ENCODE results near the gene RAB5IF.
"Not testable (repeated sequence)": the region's sequence is repeated elsewhere in the genome, so short reads cannot be mapped to it uniquely, and the experiment has no call there.

RAB5IF gene

DNA sequence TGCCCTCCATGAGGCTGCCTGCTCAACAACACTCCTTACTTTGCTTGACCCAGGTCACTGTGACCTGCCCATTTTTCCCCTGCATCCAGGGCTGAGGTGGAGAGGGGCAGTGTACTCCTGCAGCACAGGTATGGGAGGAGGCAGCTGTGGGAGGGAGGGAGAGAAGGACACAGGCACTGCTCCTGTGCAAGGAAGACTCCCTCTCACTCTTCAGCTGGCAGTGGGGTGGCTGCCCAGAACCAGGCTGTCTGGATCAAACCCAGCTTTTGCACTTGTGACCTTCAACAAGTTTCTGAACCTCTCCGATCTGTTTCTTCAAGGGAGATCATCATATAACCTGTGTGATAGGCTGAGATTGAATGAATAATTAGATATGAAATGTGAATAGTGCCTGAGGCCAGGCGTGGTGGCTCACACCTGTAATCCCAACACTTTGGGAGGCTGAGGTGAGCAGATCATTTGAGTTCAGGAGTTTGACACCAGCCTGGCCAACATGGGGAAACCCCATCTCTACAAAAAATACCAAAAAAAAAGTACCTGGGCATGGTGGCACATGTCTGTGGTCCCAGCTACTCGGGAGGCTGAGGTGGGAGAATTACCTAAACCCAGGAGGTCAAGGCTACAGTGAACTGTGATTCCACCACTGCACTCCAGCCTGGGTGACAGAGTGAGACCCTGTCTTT, 18.1 kb upstream of the RAB5IF start:
- DNase-seq, result no peak

DNA sequence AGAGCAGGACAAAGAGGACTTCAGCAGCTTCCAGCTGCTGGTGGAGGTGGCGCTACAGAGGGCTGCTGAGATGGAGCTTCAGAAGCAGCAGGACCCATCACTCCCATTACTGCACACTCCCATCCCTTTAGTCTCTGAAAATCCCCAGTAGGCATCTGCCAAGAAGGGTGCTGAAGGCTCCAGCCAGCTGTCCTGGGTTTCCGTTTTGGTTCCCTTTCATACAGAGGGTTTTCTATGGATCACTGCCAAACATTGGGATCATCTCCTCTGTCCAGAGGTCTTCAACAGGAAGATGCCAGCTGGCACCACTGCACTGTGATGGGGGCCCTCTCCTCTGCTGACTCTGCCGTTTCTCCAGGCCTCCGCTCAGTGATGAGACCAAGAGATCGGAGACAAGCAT, 14.3 kb upstream of the RAB5IF start:
- DNase-seq, result no peak

DNA sequence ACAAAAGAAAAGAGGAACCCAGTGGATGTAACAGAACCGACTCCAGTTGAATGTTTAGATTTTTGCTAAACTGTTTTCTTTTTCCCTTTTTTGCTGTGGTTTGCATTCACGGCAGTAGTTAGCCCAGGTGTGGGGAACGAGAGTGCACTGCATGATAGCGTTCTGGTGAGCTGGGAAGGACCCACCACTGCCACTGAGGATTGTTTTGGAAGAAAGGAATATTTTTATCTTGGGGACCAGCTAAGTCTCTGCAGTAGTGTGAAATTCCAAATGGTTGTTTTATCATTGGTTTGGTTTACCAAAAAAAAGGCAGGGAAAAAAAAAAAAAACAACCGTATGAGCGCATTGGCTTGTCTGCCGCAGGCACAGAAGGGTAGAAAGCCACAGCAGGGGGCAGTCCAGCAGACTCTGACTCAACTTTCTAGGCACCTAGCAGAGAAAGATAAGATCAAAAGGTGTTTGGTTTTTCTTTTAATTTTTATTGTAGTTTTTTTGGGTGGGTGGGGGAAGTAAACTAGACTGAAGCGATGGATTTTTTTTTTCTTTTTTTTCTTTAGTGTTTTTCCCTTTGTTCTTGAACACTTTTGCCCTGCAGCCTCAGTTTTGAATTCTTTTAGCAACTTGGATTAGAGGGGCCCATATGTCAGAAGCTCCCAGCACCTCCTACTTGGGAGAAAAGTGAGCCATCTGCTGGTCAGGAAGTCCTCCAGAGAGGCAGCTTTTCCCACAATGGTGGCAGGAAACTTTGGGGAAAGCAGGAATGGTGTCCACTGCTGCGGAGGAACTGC, 13.5 kb upstream of the RAB5IF start:
- DNase-seq, result no peak

DNA sequence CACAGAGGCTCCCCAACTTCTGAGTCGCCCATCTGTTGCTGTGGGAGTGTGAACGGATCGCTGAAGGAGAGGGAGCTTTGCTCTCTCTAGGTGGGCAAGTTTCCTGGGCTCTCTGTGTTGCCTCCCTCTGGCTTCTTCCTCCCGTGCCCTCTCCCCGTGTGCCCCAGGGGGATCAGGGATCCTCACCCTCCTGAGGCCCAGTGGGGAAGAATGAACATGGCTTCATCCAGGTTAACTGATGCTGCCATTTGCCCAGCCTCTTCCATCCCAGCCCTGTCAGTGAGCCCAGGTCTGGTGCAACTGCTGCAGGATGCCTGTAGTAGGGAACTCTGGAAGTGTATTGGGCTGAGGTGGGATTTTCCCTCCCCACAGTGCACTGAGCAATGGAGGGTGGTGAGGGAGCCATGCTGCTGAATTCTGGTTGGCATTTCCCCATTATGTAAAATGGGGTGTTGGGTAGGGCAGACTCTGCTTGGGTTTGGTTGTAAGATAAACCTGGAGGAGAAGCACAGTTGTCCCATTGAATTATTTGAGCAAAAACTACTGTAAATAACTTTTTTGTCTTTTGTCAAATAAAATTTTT, 12.1 kb upstream of the RAB5IF start:
- DNase-seq, result no peak

DNA sequence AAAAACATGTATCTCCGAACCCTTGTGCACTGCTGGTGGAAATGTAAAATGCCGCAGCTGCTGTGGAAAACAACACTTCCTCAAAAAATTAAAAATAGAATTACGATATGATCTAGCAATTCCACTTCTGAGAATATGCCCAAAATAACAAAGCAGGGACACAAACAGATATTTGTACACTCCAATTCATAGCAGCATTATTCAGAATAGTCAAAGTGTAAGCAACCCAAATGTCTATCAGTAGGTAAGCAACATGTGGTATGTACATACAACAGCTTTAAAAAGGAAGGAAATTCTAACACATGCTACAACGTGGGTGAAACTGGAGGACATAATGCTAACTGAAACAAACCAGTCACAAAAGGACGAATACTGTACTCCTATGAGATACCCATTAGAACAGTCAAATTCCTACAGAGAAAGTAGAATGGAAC, 5.7 kb upstream of the RAB5IF start:
- DNase-seq, result no peak

DNA sequence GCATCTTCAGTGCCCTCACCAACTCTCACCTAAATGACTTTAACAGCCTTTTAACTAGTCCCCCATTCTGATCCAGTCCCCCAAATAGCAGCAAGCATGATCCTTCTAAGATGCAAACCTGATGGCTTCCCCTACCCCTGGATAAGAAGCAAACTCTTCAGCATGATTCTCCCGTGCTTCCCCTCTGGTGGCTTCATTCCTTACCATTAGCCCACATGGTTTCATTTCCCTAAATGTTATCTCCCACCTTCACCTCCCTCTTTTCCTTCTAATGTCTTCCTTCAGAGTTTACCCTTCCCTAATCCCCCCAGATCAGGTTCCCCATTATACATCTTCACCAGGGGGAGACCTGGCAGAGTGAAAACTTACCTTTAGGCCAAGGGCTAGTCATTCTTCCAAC, 4.0 kb upstream of the RAB5IF start:
- DNase-seq, result no peak

DNA sequence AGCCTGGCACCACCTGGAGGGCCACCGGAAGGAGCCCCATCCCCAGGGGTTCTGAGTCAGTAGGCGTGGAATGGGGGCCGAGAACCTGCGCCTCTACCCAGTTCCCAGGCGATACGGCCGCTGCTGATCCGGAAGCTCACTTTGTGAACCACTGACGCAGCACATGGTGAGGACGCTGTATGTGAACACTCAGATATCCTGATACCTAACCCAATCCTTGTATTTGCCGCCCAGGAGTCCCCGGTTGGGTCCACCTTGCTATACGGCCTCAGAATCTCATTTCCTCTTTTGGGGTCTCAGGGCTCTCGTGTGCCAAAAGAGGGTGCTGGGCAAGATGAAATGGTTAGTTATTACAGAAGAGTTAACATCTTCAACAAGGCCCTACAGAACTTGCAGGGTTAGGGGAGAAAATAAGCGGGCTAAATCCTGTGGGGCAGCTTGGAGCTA, 604 bp upstream of the RAB5IF start:
- no peak for DNase-seq

DNA sequence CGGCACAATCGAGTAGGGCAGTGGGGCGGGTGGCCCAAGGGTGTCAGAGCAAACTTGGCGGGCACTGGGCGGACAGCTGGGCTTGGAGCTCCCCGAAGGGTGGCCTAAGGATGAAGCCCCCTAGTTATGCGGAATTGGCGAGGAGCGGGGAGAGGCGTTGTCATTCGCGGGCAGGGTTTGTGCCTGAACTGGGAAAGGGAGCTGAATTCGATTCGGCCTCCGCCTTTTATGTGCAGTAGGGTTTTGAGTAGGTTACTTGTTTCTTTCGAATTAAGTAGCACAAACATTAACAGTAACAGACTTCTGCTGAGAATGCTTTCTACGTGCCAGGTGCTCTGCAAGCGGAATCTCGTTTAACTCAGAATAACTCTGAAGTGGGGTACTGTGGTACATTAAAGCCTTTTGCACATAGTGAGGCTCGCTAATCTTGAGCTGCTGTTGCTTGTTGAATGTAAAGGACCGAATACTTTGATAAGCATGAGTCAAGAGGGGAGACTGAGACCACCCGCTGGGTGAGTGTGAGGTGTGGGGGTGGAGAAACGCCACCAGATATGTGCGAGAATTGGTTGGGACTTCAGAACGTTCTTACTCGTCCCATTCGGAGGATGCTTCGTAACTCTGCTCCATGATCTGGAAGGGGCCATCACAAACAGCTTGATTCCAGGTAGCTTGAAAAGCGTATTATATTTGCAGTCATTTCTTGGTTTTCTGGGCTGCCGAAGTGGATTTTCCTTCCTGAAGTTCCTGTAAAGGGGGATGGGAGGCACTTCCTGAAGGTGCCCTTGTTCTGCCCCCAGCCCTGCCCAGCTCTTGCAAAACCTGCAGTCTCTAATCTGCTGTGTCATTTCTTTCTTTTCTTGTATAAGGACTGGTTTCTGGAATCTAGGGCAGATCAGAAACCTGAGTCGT, 833 bp downstream of the RAB5IF start:
- no peak for DNase-seq

DNA sequence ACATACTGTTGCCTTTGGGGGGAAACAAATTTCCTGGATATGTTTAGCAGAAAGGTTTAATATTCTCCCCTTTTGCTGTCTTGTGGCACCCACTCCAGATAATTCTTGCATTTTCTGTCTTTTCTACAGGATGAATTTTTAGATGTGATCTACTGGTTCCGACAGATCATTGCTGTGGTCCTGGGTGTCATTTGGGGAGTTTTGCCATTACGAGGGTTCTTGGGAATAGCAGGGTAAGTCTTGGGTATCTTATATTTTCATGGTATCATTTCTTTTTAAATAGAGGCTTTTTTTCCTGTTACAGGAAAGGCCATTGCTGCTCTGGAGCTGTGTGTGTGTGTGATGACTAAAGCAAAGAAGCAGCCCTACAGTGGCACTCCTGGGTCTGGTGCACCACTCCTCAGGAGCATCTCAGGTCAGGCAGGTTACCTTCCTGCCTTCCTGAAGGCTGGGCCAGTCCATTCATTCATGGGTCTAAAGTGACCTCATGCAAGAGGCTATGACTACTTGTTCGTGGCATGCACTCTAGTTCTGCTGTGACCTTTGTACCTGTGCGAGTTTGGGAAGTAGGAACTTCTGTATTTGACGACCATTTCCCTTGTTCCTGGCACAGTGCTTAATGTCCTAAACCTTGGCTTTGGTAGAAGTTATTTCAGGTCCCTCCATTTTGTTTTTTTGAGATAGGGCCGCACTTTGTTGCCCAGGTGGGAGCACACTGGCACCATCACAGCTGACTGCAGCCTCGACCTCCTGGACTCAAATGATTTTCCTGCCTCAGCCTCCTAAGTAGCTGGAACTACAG, 2.2 kb downstream of the RAB5IF start:
- no peak for DNase-seq

DNA sequence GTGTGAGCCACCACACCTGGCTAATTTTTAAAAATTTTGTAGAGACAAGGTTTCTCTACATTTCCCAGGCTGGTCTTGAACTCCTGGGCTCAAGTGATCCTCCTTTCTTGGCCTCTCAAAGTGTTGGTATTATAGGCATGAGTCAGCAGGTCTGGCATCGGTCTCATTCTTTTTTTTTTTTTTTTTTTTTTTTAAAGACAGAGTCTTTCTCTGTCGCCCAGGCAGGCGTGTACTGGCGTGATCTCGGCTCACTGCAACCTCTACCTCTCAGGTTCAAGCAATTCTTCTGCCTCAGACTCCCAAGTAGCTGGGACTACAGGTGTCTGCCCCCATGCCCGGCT, 2.8 kb downstream of the RAB5IF start:
- not testable (repeated sequence) for DNase-seq

DNA sequence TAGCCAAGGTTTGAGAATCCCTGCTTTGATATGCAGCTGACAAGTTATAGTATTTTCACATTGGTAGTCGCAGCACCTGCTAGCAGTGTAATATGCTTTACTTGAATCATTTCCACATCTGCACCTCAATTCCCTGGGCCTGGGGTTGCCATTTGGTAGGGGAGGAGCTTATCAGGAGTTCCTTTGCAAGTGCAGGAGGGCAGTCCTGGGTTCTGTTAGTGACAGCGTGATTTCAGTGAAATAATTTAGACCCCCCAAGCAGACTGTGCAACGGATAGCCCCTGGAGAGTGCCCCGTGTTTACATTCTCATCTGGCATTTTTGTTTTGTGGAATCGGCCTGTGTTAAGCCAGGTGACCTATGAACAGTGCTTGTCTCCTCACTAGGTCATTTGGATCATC, 6.0 kb downstream of the RAB5IF start:
- DNase-seq, result no peak

DNA sequence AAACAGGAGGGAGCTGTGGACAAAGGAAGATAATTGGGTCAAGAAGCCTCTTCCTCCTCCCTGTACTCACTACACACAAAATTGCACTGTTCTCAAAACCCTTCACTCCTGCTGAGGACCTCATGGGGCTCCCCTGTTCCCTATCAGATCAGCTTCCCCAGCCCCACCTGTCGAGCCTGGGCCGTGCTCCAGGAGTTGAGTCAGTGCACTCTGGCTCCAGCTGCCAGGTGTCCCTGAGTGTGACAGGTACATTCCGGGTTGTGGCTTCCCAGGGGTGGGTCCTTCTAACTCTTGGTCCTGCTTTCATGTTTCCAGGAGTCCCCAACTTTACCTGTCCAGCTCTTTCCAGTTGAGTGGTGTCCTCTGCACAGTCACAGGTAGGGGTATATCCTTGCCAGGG, 8.4 kb downstream of the RAB5IF start:
- peak; percentile 51 for DNase-seq

DNA sequence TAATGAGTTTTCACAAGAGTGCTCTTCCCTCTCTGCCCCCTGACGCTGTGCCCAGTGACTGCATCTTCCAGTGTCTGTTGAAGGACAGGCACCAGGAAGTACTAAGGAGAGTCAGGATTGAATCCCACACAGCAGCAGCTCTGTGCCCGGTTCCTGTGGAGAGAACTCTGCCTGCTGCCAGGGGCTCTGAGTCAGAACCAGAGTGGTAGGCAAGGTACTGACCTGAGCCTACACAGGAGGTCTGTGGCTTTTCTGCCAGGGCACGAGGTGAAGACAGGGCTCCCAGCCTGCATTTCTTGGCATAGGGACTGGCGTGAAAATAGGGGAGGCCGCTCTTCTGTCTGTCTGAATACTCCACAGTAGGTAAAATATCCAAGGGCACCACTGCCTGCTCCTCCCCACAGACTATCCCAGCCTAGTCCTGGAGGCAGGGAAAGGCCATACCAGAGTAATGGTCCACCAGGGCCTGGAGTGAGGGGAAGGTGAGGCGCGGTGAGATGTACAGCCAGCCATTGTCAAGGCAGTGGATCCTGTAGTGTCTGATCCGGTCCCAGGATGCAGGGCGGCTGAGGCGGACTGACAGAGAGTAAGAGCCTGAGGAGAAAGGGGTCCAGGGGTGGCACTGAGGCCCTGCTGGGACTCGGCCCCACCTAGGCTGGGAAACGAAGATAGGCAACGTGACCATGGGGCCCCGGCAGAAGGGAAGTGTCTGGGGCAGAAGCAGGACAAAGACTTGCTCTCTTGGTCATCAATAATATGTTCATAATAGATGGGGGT, 9.4 kb downstream of the RAB5IF start:
- no peak for DNase-seq

DNA sequence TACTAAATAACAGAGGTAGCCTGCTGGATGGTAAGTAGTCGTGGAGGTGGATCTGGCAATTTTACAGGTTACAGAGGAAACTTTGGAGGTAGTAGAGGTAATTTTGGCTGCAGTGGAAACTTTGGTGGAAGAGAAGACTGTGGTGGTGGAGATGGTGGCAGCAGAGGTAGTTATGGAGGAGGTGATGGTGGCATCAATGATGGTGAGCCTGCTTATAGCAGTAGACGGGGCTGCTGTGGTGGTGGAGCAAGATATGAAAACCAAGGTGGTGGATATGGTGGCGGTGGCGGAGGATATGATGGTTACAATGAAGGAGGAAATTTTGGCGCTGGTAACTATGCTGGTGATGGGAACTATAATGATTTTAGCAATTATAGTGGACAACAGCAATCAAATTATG, 15.3 kb downstream of the RAB5IF start:
- no peak for DNase-seq

DNA sequence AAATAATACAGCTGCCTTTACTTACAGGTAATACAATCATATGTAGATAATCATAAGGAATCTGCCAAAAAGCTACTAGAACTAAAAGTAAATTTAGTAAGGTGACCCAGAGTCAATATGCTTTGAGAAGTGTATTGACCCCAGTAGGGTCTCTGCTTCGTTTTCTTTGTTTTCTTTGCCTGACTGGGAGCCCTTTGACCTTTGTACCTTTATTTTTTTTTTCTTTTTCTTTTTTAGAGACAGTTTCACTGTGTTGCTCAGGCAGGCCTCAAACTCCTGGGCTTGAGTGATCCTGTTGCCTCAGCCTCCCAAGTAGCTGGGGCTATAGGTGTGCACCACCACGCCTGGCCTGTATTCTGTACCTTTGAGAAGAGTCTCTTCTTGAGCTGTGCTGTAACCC, 17.9 kb downstream of the RAB5IF start:
- no peak for DNase-seq

DNA sequence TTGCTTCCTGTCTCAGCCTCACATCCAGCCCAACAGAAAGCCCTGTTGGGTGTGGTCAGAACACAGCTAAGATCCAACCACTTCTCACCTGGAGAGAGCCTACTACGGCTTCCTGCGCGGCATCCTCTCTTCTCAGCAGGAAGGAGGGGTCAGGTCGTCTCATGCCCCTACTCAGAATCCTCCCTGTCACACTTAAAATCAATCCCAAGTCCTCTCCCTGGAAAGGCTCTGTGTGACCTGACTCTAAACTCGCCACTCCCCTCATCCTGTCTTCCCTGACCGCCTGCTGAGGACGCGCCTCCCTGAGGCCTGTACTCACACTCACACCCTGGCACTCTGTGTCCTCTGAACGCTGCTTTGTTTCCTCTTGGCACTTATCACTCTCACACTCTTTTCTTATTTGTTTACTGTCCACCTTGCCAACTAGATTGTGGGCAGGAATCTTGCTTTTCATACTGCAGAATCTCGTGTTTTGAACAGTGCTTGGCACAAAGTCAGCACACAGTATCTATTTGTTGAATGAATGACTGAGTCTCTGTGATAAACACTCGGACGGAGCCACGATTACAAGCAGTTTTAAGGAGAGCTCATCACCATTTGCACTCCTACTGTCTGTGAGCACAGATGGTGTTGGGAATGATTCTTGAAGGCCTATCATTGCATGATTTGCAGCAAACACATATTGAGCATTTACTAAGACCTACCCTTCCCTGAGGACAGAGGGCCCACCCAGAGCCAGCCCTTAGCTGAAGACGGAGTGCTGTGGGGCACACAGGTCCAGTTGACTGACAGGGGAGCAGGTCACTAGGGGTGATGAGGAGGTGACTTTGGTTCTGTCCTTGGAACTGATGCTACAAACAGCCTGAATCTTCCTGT, 18.7 kb downstream of the RAB5IF start:
- DNase-seq, result no peak

DNA sequence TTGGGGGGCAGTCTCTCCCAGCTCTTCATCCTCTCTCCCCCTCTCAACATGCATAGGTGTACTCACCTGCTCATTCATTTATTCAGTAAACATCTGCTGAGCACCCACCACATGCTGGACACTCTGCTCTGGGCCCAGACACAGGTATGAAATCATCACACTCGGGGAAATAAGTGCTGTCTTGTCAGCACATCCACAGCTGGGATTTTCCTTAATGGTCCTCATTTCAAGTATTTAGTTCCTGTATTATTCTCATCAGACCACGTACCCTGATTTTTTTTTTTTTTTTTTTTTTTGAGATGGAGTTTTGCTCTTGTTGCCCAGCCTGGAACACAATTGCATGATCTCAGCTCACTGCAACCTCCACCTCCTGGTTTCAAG, 19.4 kb downstream of the RAB5IF start:
- DNase-seq, result no peak

DNA sequence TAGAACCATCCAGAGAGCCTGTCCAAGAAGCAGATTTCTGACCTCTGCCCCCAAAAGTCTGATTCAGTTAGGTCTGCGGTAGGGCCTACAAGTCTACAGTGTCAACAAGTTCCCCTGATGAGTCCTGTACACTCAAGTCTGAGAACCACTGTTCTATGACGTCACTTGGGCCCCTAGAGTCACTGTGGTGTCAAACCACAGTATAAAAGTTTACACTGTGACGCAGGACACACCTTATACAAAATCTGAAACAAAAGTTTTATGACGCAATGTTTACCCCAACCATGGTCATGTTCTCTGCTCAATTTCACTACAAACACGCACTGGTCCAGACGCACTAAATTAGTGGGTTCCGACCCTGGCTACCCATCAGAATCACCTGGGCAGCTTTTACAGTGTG, 22.5 kb downstream of the RAB5IF start:
- DNase-seq, result no peak

DNA sequence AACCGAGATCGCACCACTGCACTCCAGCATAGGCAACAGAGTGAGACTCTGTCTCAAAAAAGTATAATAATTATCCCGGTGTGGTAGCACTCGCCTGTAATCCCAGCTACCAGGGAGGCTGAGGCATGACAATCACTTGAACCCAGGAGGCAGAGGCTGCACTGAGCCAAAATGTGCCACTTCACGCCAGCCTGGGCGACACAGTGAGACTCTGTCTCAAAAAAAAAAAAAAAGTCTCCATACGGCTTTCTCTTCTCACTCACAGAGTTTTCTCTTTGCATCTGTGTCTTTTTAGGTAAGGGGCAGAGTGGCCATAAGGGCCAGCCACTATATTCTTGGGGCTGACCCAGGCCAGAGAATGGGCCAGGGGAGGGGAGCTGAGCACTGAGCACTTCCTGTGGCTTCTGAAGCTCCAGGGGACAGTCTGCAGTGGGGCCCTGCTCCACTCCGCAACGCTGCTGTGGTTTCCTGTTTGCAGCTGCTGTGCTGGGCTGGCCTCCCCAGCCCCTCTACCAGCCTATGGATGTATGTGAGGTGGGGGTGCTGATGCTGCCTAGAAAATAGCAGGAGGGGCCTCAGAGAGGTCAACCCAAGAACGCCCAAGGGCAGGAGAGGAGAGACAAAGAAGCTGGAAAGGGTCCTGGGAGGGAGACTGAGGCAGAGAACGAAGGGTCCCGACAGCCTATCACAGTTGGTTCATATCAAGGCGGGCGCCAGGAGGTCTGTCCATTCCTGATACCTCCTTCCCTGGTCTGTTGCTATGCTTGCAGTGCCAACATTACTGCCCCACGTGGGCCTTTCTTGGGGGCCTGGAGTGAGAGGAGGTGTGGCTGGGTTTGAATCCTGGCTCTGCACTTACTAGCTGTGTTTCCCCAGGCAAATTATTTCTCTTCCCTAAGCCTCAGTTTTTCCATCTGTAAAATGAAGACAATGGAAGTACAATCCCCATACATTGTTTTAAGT, 24.4 kb downstream of the RAB5IF start:
- no peak for DNase-seq
